Activated CD4-positive, alpha-beta T cell treated with anti-CD3 and anti-CD28 coated beads for 48 hours (primary cell): ENCODE results near the gene ADGRG6.

ENCODE experiments used
- DNase-seq: peaks from one replicate; pipeline ENCODE4 v3.0.0-alpha.2; 2020

The ADGRG6 gene

DNA sequence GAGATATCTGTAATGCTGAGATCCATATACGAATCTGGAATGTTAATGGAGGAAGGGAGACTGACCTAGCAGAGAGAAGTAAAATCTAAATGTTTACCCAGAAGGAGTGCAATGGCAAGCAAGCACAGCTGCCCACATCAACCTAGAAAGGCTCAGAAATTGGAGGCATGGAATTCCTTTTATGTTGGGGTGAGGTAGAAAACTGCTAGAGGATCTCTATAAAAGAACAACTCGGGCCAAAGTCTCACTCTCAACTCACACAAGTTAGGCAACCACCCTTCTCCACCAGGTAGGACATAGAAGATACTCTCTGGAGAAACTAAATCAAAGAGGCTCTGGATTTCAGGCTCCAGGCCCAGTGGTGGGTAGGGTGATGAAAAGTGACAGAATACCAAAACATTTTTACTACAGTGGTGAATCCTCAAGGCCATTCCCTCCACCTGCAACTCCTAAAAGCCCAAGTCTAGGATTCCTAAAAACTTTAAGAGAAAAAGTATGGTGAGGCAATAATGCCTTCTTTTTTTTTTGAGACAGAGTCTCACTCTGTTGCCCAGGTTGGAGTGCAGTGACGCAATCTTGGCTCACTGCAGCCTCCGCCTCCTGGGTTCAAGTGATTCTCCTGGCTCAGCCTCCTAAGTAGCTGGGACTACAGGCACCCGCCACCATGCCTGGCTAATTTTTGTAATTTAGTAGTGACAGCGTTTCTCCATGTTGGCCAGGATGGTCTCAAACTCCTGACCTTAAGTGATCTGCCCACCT lies 9.5 kb upstream of the ADGRG6 start:
- DNase-seq, result no peak

- no peak for DNase-seq
Observed at GRCh38 chr6:142293121-142293520, 8.7 kb upstream of the ADGRG6 start.

DNA sequence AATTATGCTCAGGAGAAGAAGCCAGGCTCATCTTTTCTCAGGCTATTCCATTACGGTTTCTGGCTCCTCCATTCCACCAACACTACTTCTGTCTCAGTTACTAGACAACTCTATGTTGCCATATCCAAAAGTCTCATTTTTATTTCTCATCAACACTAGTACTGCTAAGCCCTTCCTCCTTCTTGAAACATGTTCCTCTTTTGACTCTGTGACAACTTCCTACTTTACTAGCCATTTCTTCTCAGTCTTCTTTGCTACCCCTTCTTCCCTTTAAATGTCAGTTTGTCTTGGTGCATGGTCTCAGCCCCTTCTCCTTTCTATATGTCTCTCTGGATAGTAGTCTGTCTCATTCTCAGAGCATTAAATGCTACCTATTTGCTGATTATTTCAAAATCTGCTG lies 7.1 kb upstream of the ADGRG6 start:
- no peak for DNase-seq

- no peak for DNase-seq
Observed at GRCh38 chr6:142296975-142297604, 4.7 kb upstream of the ADGRG6 start.

DNA sequence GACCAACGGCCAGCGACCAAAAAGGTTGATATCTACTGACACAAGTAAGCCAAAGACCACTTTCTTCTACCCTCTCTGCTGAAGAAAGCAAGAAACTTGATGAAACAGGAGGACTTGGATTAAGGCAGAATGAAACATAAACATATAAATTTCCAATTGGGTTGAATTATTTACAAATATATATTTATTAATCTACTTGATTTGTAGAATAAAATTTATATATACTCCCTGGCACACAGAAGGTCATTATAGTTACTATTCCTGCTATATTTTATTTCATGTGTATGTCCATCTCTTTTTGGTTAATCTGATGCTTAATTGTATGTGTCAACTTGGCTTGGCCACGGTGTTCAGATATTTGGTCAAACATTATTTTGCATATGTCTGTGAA lies 4.2 kb upstream of the ADGRG6 start:
- no peak for DNase-seq

GRCh38 chr6:142297996-142298753 lies 3.6 kb upstream of the ADGRG6 start:
- no peak for DNase-seq

DNA sequence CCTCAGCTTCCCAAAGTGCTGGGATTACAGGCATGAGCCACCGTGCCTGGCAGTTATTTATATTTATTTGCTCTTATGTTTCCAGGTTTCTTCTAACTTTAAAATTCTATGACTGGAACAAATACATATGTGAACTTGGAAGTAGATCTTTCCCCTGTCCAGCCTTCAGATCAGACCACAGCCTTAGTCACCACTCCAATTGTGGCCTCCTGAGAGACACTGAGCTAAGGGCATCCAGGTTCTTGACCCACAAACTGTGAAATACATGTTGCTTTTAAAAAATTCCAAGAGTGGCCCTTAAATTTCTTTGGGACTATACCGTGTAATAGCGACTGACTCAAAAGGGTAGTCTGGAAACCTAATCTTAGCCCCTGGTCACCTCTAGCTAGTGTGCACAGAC lies 1.5 kb upstream of the ADGRG6 start:
- no peak for DNase-seq

- peak; percentile 10 for DNase-seq
Observed at GRCh38 chr6:142300758-142301650, 803 bp upstream of the ADGRG6 start.

- no peak for DNase-seq
Observed at GRCh38 chr6:142302421-142303175, 791 bp downstream of the ADGRG6 start.

DNA sequence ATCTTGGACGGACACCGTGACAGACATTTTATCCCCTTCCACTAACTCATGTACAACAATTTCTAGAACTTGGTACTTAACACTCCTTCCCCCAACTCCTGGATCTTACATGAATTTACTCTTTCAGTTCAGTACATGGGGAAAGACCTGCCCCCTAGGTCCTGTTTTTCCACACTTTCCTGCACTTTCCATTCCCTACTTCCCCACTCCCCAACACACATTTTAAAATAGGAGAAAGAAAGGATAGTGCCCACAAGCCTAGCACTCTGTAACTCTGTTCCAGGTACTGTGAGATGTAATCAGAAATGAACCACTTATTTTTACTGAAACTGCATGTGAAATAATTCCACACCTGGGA lies 1.3 kb downstream of the ADGRG6 start:
- no peak for DNase-seq

DNA sequence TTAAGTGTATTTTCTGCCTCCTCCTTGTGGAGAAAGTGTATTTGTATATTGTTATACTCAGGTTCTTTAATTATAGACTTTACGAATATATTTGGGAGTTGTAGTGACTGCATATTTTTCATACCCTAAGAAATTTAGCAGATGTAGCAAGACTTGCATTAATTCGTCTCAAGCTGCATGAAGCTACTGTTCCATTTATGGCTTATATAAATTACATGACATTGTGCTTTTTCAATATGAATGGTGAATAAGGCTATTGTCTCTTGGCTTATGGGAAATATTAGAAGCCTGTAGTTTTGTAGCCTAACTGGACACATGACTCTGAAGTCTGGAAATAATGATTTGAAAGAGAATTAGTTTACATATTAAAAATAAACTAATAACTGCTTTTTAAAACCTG lies 2.4 kb downstream of the ADGRG6 start:
- no peak for DNase-seq

- no peak for DNase-seq
Observed at GRCh38 chr6:142306736-142307135, 4.9 kb downstream of the ADGRG6 start.

DNA sequence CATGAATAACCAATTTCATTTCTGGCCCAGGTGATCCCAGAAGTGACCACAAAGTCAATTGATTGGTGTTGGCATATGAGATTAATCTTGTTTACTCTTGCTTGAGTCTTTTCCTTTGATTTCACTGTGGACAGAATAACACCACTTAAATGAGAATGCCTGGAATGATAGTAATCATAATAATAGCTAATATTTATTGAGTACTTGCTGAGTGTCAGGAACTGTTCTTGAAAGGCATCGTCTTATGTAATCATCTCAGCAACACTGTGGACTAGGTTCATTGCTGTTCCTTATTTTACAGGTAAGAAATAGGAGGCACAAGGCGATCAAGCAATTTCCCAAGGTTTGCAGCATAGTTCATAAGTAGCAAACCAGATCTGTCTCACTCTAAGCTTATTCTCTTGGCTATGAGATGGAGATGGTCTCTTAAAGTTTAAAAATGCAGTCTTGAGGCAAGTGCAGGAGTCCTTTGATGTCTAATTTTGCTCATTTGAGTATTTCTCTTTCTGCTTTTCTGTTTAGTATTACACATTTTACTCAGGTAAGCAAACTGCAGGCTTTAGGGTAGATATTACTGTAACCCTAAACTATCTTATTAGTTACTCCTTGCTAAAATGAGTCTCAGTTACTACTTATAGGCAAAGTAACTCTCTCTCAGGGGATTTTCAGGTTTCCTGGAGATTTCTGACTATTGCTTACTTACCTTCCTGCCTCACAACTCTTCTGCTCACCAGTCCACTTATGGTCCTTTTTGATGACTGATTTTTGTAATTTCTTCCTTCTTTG lies 6.3 kb downstream of the ADGRG6 start:
- no peak for DNase-seq

DNA sequence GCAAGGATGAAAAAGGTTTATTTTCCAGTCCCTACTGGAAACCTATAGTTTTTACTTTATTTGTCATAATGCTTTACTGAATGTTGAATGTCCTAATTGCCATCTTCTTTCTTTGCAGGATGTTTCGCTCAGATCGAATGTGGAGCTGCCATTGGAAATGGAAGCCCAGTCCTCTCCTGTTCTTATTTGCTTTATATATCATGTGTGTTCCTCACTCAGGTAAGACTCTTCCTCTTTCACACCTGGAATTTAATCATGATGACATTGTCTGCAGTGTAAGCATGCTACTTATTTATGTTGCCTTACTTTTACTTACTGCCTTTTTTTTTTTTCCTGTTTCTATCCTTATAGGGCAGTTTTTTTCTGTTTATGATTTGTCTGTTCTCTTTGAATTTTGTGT lies 7.6 kb downstream of the ADGRG6 start:
- no peak for DNase-seq

DNA sequence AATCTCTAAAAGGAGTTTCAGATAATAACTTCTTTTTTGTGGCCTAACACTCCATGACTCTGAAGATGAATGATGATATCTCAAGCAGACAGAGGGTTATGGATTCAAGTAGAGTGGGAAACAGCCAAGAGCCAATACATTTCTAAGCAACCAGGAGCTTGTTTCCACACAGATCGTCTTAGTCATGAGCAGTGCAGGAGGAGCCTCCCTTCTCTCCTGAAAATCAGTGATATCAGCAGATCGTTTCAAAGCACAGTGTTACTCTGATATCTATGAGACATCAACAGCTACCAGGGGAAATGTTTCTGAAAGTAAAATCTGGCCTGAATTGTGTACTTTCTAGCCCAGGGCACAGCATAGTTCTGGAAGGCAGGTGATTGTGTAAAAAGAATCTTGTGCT lies 11.5 kb downstream of the ADGRG6 start:
- no peak for DNase-seq

- no peak for DNase-seq
Observed at GRCh38 chr6:142316791-142317368, 15.1 kb downstream of the ADGRG6 start.

DNA sequence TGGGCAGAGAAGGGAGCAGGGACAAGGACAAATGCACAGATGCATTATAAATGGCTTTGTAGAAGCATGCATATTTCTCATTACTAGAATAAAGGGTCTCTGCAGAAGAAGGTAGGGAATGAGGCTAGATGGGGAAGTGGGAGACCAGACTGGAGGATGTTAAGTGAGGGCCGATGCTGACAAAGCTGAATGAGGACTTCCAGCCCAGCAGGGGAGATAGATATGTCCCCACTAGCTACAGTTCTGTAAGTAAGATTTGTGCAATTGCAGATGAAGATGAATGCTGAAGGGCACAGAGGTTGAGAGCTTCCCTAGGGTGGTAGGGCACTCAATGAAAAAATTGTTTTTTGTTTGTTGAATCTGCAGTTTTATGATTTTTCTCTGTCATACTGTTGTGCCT lies 16.9 kb downstream of the ADGRG6 start:
- DNase-seq, result no peak

GRCh38 chr6:142320366-142320765 lies 18.6 kb downstream of the ADGRG6 start:
- no peak for DNase-seq

DNA sequence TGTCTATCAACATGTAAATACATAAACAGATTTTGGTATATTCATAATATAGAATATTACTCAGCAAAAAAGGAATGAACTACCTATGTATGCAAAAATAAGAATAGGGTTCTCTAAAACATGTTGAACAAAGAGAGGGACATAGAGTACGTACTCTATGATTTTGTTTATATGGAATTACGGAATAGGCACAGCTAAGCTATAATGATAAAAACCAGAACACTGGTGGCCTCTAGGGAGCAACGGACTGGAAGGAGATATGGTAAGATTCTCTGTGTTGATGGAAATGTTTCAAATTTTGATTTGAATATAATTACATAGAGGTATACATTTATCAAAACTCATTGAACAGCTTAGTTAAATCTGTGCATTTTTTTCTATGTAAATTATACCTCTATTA lies 19.6 kb downstream of the ADGRG6 start:
- no peak for DNase-seq

DNA sequence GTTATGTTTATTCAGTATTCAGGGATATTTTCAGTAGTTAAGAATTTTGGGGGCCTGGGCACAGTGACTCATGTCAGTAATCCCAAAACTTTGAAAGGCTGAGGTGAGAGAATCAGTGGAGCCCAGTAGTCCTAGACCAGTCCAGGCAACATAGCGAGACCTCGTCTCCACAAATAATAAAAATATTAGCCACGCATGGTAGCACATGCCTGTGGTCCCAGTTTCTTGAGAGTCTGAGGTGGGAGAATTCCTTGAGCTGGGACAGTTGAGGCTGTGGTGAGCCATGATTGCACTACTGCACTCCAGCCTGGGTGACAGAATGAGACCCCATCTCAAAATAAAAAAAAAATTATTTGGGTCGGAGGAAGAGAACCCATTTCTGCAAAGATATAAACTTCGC lies 20.3 kb downstream of the ADGRG6 start:
- no peak for DNase-seq
